ENCODE results near the gene EIF6. TPM values are rescaled to one million over a fixed set of nuclear protein-coding genes. Genes with fewer than 3 reads are reported as not detected.

EIF6 gene
- total RNA-seq, 1 experiment from 2014 or later = 420 TPM

DNA sequence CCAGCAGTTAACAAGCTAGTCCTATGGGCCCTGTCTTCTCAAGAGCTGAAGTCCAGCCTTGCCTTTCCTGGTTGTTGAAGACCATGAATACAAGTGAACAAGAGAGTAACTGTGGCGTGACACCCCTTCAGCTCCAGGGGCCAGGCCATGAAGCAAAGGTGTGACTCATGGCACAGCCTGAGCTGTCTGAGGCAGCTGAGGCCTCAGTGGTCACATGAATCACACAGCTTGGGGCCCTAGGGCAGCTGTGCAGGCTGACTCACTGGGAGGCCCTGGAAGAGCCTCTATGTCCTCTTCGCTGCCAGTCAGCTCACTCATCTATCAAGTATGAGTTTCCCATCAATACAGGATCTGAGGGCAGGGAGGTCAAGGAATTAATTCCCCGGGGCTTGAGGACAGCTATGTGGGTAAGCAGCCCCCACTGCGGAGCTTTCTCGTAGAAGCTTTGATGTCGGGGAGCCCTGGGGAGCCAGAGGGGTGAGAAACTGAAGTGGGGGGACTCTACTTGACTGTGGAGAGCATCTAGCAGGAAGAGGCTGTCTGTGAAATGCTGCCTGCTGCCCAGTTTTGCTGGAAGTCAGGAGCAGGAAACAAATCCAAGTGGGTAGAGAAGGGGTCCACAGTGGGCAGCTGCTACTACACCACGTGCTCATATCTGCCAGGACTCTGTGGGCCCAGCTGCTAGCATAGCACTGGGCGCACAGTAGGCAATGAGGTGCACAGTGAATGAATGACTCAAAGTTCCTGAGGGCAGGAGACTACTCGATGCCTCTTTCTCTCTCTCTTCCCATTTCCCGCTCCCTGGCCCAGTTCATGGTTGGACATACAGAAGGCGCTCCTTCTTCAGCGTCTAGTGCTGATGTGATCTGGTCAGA is 21.3 kb upstream of the EIF6 start:
- H3K27ac Mint-ChIP-seq (ENCODE audit: unreplicated experiment) = peak overlapping the region; percentile 54
- TF ChIP-seq, protein P1, sequence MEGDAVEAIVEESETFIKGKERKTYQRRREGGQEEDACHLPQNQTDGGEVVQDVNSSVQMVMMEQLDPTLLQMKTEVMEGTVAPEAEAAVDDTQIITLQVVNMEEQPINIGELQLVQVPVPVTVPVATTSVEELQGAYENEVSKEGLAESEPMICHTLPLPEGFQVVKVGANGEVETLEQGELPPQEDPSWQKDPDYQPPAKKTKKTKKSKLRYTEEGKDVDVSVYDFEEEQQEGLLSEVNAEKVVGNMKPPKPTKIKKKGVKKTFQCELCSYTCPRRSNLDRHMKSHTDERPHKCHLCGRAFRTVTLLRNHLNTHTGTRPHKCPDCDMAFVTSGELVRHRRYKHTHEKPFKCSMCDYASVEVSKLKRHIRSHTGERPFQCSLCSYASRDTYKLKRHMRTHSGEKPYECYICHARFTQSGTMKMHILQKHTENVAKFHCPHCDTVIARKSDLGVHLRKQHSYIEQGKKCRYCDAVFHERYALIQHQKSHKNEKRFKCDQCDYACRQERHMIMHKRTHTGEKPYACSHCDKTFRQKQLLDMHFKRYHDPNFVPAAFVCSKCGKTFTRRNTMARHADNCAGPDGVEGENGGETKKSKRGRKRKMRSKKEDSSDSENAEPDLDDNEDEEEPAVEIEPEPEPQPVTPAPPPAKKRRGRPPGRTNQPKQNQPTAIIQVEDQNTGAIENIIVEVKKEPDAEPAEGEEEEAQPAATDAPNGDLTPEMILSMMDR (IDR thresholded peaks at IDR 0.05; ENCODE audit: insufficient read depth in 1 of 2, low read depth in 1 of 2, low read length in 1 of 2, severe bottlenecking in 1 of 2, unreplicated experiment in 1 of 2) = no peak
- H3K9me3 Mint-ChIP-seq (ENCODE audit: unreplicated experiment) = no peaks in the 10 kb centered on the region
- CTCF ChIA-PET = interaction anchor here (0.5 to 8.3 kb wide), 28 partner anchors 8 to 267 kb away, joined by 3 to 167 read pairs (median 5); partner anchors contain the start of genes CEP250 and EIF6
- no peaks in the 10 kb centered on the region for H3K9me3 ChIP-seq
- no peak overlapping the region for H3K4me3 ChIP-seq (ENCODE audit: low read depth, low read length)
- peak; percentile 84 to 95 for DNase-seq
- BruUV-seq (replicated peaks) = TSS peak; percentile 56
- intact Hi-C loops (cut with micrococcal nuclease; ENCODE audit: unreplicated experiment) = no loop called here
- POLR2A ChIA-PET = interaction anchor here (0.6 to 1.1 kb wide), 6 partner anchors 15 to 436 kb away, joined by 3 to 12 read pairs (median 6); partner anchors contain the start of genes CEP250, EIF6 and RBM39
- H3K4me1 Mint-ChIP-seq (ENCODE audit: low read depth, unreplicated experiment) = peaks cover 43% of the 10 kb centered on the region
- H3K4me1 ChIP-seq = peaks cover 45% of the 10 kb centered on the region
- no peaks in the 10 kb centered on the region for H3K27me3 Mint-ChIP-seq (ENCODE audit: insufficient read depth, unreplicated experiment)
- no peaks in the 10 kb centered on the region for H3K27me3 ChIP-seq (replicated peaks; ENCODE audit: control insufficient read depth, insufficient read depth, low read length)
- no peak overlapping the region for H3K4me3 Mint-ChIP-seq (ENCODE audit: unreplicated experiment)
- H3K36me3 ChIP-seq (ENCODE audit: control insufficient read depth, insufficient read depth, low read length) = peaks cover 4% of the 10 kb centered on the region; the same call in 1 of the 2 replicates
- peaks cover 31% of the 10 kb centered on the region for H3K36me3 Mint-ChIP-seq (ENCODE audit: insufficient read depth, unreplicated experiment)

DNA sequence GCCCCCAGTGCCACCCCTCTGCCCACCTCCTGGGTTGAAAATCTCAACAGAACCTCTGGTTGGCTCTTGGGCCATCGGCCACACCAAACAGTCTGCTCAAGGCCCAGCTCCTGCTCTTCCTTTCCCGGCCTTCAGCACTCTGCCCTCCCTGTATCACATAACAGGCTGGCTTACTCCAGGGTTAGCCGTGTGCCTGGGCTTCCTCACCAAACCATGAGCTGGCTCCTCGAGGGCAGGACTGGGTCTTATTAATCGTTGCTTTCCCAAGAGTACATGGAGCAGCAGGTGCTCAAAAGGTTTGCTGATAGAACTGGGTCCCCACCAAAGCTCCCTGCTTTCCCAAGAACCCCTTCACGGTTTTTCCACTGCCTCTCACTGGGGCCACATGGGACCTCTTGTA is 20.4 kb upstream of the EIF6 start:
- CTCF ChIA-PET = interaction anchor here (0.8 to 8.3 kb wide), 14 partner anchors 9 to 209 kb away, joined by 3 to 167 read pairs (median 16); partner anchors contain the start of gene EIF6
- H3K27me3 ChIP-seq (replicated peaks; ENCODE audit: control insufficient read depth, insufficient read depth, low read length) = no peaks in the 10 kb centered on the region
- intact Hi-C loops (cut with micrococcal nuclease; ENCODE audit: unreplicated experiment) = loop anchor here (1.0 kb wide), 4 partner anchors 21 to 142 kb away; partner anchors contain the start of gene EIF6
- H3K9me3 Mint-ChIP-seq (ENCODE audit: unreplicated experiment) = no peaks in the 10 kb centered on the region
- POLR2A ChIA-PET = interaction anchor here (0.6 to 1.1 kb wide), 2 partner anchors 16 to 41 kb away, joined by 4 to 7 read pairs; no protein-coding TSS in a partner anchor
- H3K27me3 Mint-ChIP-seq (ENCODE audit: insufficient read depth, unreplicated experiment) = no peaks in the 10 kb centered on the region
- BruUV-seq (replicated peaks) = no TSS peak
- peaks cover 41% of the 10 kb centered on the region for H3K4me1 Mint-ChIP-seq (ENCODE audit: low read depth, unreplicated experiment)
- TF ChIP-seq, protein P1 (IDR thresholded peaks at IDR 0.05; ENCODE audit: insufficient read depth in 1 of 2, low read depth in 1 of 2, low read length in 1 of 2, severe bottlenecking in 1 of 2, unreplicated experiment in 1 of 2) = no peak
- no peak overlapping the region for H3K4me3 Mint-ChIP-seq (ENCODE audit: unreplicated experiment)
- peak overlapping the region; percentile 54 for H3K27ac Mint-ChIP-seq (ENCODE audit: unreplicated experiment)
- H3K9me3 ChIP-seq = no peaks in the 10 kb centered on the region
- H3K36me3 ChIP-seq (ENCODE audit: control insufficient read depth, insufficient read depth, low read length) = peaks cover 4% of the 10 kb centered on the region; the same call in 1 of the 2 replicates
- H3K36me3 Mint-ChIP-seq (ENCODE audit: insufficient read depth, unreplicated experiment) = peaks cover 25% of the 10 kb centered on the region
- no peak for DNase-seq
- peaks cover 44% of the 10 kb centered on the region for H3K4me1 ChIP-seq
- H3K4me3 ChIP-seq (ENCODE audit: low read depth, low read length) = no peak overlapping the region

All from Caco-2 (cell line).